KMS-11 (cell line): ENCODE results near the gene GEN1.
A peak's percentile ranks its signal among the peaks of the same experiment; 100 is the strongest.

Source experiments
- H2AFZ ChIP-seq: fragments of 200-600 bp; sonication (generic); 2 replicates; pipeline ENCODE4 v1.6.1; 2016; ENCODE audit warnings: antibody characterized with exemption, mixed run types, low read depth
- H3K27ac ChIP-seq: fragments of 200-600 bp; sonication (generic); 2 replicates; pipeline ENCODE4 v1.6.1; 2016; ENCODE audit warnings: mild to moderate bottlenecking, mixed run types
- H3K27me3 ChIP-seq: fragments of 200-600 bp; sonication (generic); 2 replicates; pipeline ENCODE4 v1.6.1; 2017; ENCODE audit warnings: mild to moderate bottlenecking, low read depth, mixed run types, moderate library complexity; ENCODE audit not compliant: insufficient read depth
- H3K36me3 ChIP-seq: fragments of 200-600 bp; sonication (generic); 2 replicates; pipeline ENCODE4 v1.6.1; 2017; ENCODE audit warnings: mild to moderate bottlenecking, mixed run types; ENCODE audit not compliant: insufficient read depth
- H3K4me1 ChIP-seq: fragments of 200-600 bp; sonication (generic); 2 replicates; pipeline ENCODE4 v1.6.1; 2016; ENCODE audit warnings: mild to moderate bottlenecking, low read depth, mixed run types; ENCODE audit not compliant: poor library complexity, severe bottlenecking
- H3K4me2 ChIP-seq: fragments of 200-600 bp; sonication (generic); 2 replicates; pipeline ENCODE4 v1.7.0; 2016; ENCODE audit warnings: mild to moderate bottlenecking, mixed run types
- H3K4me3 ChIP-seq: fragments of 200-600 bp; sonication (generic); IDR thresholded peaks from 2 replicates; pipeline ENCODE4 v1.6.1; 2017; ENCODE audit warnings: low read depth, low read length, mixed read lengths; ENCODE audit not compliant: insufficient read depth
- H3K79me2 ChIP-seq: fragments of 200-600 bp; sonication (generic); 2 replicates; pipeline ENCODE4 v1.6.1; 2016; ENCODE audit warnings: low read depth, mixed run types; ENCODE audit not compliant: insufficient read depth
- H3K9ac ChIP-seq: fragments of 200-600 bp; sonication (generic); 2 replicates; pipeline ENCODE4 v1.6.1; 2016; ENCODE audit warnings: mild to moderate bottlenecking, mixed run types
- H4K20me1 ChIP-seq: fragments of 200-600 bp; sonication (generic); 2 replicates; pipeline ENCODE4 v1.6.1; 2016; ENCODE audit warnings: mild to moderate bottlenecking, mixed run types; ENCODE audit not compliant: insufficient read depth
- TF ChIP-seq, protein P1 (sequence below): fragments of 200-600 bp; sonication (generic); conservative IDR thresholded peaks from 2 replicates; pipeline ENCODE4 v1.6.1; 2017; ENCODE audit warnings: low read depth, mild to moderate bottlenecking, antibody characterized with exemption, low read length, moderate library complexity, mixed read lengths

GEN1 gene

GRCh38 chr2:17748745-17749144 lies 5.2 kb upstream of the GEN1 start:
- Histone ChIP-seq H3K4me3 (no peak overlapping the region), H3K36me3 (no peaks in the 10 kb centered on the region), H4K20me1 (no peaks in the 10 kb centered on the region), H3K27me3 (no peaks in the 10 kb centered on the region), H3K4me1 (peaks cover 39% of the 10 kb centered on the region), H2AFZ (no peak overlapping the region), H3K27ac (no peak overlapping the region), H3K79me2 (peaks cover 30% of the 10 kb centered on the region; the same call in 1 of the 2 replicates), H3K4me2 (no peak overlapping the region), H3K9ac (no peak overlapping the region)
- TF ChIP-seq, protein P1, sequence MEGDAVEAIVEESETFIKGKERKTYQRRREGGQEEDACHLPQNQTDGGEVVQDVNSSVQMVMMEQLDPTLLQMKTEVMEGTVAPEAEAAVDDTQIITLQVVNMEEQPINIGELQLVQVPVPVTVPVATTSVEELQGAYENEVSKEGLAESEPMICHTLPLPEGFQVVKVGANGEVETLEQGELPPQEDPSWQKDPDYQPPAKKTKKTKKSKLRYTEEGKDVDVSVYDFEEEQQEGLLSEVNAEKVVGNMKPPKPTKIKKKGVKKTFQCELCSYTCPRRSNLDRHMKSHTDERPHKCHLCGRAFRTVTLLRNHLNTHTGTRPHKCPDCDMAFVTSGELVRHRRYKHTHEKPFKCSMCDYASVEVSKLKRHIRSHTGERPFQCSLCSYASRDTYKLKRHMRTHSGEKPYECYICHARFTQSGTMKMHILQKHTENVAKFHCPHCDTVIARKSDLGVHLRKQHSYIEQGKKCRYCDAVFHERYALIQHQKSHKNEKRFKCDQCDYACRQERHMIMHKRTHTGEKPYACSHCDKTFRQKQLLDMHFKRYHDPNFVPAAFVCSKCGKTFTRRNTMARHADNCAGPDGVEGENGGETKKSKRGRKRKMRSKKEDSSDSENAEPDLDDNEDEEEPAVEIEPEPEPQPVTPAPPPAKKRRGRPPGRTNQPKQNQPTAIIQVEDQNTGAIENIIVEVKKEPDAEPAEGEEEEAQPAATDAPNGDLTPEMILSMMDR = no peak

DNA sequence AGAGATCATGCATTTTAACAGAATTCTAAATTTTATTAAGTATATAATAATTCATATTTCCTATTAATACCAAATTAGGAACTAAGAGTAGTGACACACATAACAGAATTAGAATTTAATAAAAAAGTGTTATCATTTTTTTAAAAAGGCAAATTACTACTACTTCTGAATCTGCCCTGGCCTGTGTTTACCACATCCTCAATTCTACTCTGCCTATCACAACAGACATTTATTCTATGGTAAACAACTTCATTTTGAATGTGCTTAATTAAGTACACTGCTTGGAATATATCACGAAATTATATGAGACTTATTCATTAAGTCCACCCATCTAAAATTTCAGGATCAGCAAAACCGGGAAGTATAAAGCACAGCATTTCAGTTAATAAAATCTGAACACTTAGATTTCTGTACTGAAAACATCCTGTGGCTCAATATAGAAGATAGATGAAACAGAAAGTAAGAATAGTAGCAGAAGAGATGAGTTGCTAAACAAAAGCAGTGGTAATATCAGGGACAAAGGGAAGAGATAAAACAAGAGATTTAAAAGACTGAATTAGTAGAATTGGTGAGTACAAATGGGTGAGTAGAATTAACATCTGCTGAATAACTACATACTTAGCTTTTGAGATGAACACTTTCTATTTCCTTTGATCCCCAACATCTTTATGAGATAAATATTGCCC lies 4.0 kb upstream of the GEN1 start:
- no peak overlapping the region; the same call in 1 of the 2 replicates for H3K9ac ChIP-seq
- peak overlapping the region; percentile 42; the same call in 1 of the 2 replicates for H3K27ac ChIP-seq
- no peaks in the 10 kb centered on the region for H4K20me1 ChIP-seq
- H3K4me1 ChIP-seq = peaks cover 39% of the 10 kb centered on the region
- H3K27me3 ChIP-seq = no peaks in the 10 kb centered on the region
- no peaks in the 10 kb centered on the region for H3K36me3 ChIP-seq
- peaks cover 38% of the 10 kb centered on the region; the same call in 1 of the 2 replicates for H3K79me2 ChIP-seq
- peak overlapping the region; percentile 49 for H3K4me3 ChIP-seq
- H2AFZ ChIP-seq = no peak overlapping the region
- H3K4me2 ChIP-seq = peak overlapping the region; percentile 66
- TF ChIP-seq, protein P1 = no peak

GRCh38 chr2:17752246-17752645 lies 1.7 kb upstream of the GEN1 start:
- H3K4me1 ChIP-seq = peaks cover 59% of the 10 kb centered on the region
- H4K20me1 ChIP-seq = no peaks in the 10 kb centered on the region
- no peak overlapping the region for H3K27ac ChIP-seq
- TF ChIP-seq, protein P1 = no peak
- H3K36me3 ChIP-seq = no peaks in the 10 kb centered on the region
- H3K27me3 ChIP-seq = no peaks in the 10 kb centered on the region
- H3K9ac ChIP-seq = peak overlapping the region; percentile 82; the same call in 1 of the 2 replicates
- H3K4me3 ChIP-seq = no peak overlapping the region
- H3K4me2 ChIP-seq = peak overlapping the region; percentile 86
- H3K79me2 ChIP-seq = peaks cover 61% of the 10 kb centered on the region
- H2AFZ ChIP-seq = no peak overlapping the region

GRCh38 chr2:17752892-17753802 lies 791 bp upstream of the GEN1 start:
- Histone ChIP-seq H3K27me3 (no peaks in the 10 kb centered on the region), H3K79me2 (peaks cover 70% of the 10 kb centered on the region), H3K36me3 (no peaks in the 10 kb centered on the region), H3K4me2 (peak overlapping the region; percentile 86), H3K27ac (peak overlapping the region; percentile 86), H4K20me1 (no peaks in the 10 kb centered on the region), H3K4me1 (peaks cover 67% of the 10 kb centered on the region), H3K4me3 (no peak overlapping the region), H2AFZ (peak overlapping the region; percentile 77), H3K9ac (peak overlapping the region; percentile 82)
- TF ChIP-seq, protein P1 = no peak
